Amniotic epithelial cell (primary cell): ENCODE measurements around the gene WDR70.
"Not testable (repeated sequence)": the region's sequence is repeated elsewhere in the genome, so short reads cannot be mapped to it uniquely, and the experiment has no call there.

Source experiments
- DNase-seq: peaks from one replicate; pipeline ENCODE4 v3.0.0-alpha.2; 2010; ENCODE audit warnings: low read depth

Gene WDR70

GRCh38 chr5:37379100-37379628 lies at the start of gene WDR70:
TSS of gene WDR70 (plus strand) at chr5:37379318. CDS start at chr5:37379368, 50 bp downstream.
- peak; percentile 88 for DNase-seq

- DNase-seq: not testable (repeated sequence)
These were observed 44.4 kb upstream of the WDR70 start for GRCh38 chr5:37334754-37335153.

GRCh38 chr5:37342741-37343140 lies 36.4 kb upstream of the WDR70 start:
- DNase-seq: not testable (repeated sequence)

- DNase-seq: no peak
These were observed 24.0 kb upstream of the WDR70 start for GRCh38 chr5:37355161-37355560.

- no peak for DNase-seq
These were observed 8.6 kb upstream of the WDR70 start for GRCh38 chr5:37370550-37370863.

GRCh38 chr5:37370864-37371726 lies 8.0 kb upstream of the WDR70 start, which contains the start of gene NUP155:
TSS of gene NUP155 (minus strand) at chr5:37371106. CDS start at chr5:37370977, 129 bp downstream.
- DNase-seq: peak; percentile 96

- DNase-seq: no peak
These were observed 4.0 kb upstream of the WDR70 start for GRCh38 chr5:37375091-37375490.

- not testable (repeated sequence) for DNase-seq
These were observed 1.1 kb upstream of the WDR70 start for GRCh38 chr5:37378066-37378465.

- no peak for DNase-seq
These were observed 12.5 kb downstream of the WDR70 start for GRCh38 chr5:37391591-37391990.

- DNase-seq: no peak
These were observed 17.2 kb downstream of the WDR70 start for GRCh38 chr5:37396352-37396751.

- DNase-seq: peak; percentile 68
These were observed 21.4 kb downstream of the WDR70 start for GRCh38 chr5:37400501-37400900.

- no peak for DNase-seq
These were observed 33.4 kb downstream of the WDR70 start for GRCh38 chr5:37412515-37412914.

- DNase-seq: not testable (repeated sequence)
These were observed 36.3 kb downstream of the WDR70 start for GRCh38 chr5:37415456-37415855.

GRCh38 chr5:37417347-37417746 lies 38.2 kb downstream of the WDR70 start:
- no peak for DNase-seq

- peak; percentile 27 for DNase-seq
These were observed 45.3 kb downstream of the WDR70 start for GRCh38 chr5:37424441-37424840.

GRCh38 chr5:37428044-37428443 lies 48.9 kb downstream of the WDR70 start:
- DNase-seq: no peak

- peak; percentile 72 for DNase-seq
These were observed 56.1 kb downstream of the WDR70 start for GRCh38 chr5:37435261-37435660.

- DNase-seq: no peak
These were observed 57.2 kb downstream of the WDR70 start for GRCh38 chr5:37436146-37436934.

- peak; percentile 56 for DNase-seq
These were observed 58.6 kb downstream of the WDR70 start for GRCh38 chr5:37437711-37438110.

- not testable (repeated sequence) for DNase-seq
These were observed 66.7 kb downstream of the WDR70 start for GRCh38 chr5:37445783-37446182.

GRCh38 chr5:37448941-37449340 lies 69.8 kb downstream of the WDR70 start:
- no peak for DNase-seq

GRCh38 chr5:37451991-37452390 lies 72.9 kb downstream of the WDR70 start:
- DNase-seq: not testable (repeated sequence)

- not testable (repeated sequence) for DNase-seq
These were observed 74.1 kb downstream of the WDR70 start for GRCh38 chr5:37453252-37453651.
